ENCODE data around the gene RAB11FIP3. TPM values are rescaled to one million over a fixed set of nuclear protein-coding genes. Genes with fewer than 3 reads are reported as not detected.
A peak's percentile ranks its signal among the peaks of the same experiment; 100 is the strongest.

RAB11FIP3 gene
- total and polyA plus RNA-seq, 2 of the 13 experiments (the other 11 are each of a cell fraction or from before 2014, with no cell fraction given) = 34.3 to 57.6 TPM

DNA sequence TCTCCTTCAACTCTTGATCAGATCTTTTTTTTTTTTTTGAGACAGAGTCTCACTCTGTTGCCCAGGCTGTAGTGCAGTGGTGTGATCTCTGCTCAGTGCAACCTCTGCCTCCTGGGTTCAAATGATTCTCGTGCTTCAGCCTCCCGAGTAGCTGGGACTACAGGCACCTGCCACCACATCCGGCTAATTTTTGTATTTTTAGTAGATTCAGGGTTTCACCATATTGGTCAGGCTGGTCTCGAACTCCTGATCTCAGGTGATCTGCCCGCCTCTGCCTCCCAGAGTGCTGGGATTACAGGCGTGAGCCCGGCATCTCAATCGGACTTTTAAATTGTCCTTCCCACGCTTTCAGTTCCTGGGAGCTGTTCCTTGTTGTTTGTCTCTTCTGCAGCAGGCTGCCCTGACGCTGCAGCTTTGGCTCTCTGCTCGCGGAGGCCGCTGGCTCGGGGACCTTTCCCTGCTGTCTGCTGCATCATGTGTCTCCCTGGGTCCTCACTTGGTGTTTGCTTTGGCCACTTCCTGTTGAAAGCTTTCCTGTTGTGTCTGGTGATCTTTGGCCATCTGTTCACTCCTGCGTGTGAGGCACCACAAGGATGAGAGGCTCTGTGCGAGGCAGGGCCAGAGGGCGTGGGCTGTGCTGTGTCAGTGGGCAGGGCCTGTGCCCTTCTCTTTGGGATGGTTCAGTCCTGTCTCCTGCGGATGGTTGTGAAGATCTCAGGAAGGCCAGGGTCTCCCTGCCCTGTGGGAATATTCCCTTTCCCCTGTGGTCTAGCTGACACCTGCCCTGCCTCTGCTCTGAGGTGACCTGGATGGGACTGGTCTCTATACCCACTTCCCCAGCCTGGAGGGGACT, 83.7 kb downstream of the RAB11FIP3 start (continued):
- TF ChIP-seq, protein P1, sequence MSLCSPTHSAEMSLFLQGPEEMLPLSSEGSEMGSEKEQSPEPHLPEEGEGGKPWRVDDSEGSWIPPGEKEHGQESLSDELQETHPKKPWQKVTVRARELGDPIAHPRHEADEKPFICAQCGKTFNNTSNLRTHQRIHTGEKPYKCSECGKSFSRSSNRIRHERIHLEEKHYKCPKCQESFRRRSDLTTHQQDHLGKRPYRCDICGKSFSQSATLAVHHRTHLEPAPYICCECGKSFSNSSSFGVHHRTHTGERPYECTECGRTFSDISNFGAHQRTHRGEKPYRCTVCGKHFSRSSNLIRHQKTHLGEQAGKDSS (CRISPR knock-in tag; IDR thresholded peaks at IDR 0.05; ENCODE audit: borderline replicate concordance, low read depth) = peak; percentile 84; the same call in 1 of the 2 replicates
- TF ChIP-seq ZNF510 (CRISPR knock-in tag; IDR thresholded peaks at IDR 0.05; ENCODE audit: low read depth) = no peak
- TF ChIP-seq, protein P2, sequence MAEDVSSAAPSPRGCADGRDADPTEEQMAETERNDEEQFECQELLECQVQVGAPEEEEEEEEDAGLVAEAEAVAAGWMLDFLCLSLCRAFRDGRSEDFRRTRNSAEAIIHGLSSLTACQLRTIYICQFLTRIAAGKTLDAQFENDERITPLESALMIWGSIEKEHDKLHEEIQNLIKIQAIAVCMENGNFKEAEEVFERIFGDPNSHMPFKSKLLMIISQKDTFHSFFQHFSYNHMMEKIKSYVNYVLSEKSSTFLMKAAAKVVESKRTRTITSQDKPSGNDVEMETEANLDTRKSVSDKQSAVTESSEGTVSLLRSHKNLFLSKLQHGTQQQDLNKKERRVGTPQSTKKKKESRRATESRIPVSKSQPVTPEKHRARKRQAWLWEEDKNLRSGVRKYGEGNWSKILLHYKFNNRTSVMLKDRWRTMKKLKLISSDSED (CRISPR knock-in tag; IDR thresholded peaks at IDR 0.05) = no peak
- TF ChIP-seq ZFP36 (IDR thresholded peaks at IDR 0.05; ENCODE audit: borderline replicate concordance, low read depth, low read length, partially characterized antibody) = no peak
- 0 out of 2 replicates have a peak, but pooled peaks have one; percentile 32 for TF ChIP-seq ZBTB3 (CRISPR knock-in tag; IDR thresholded peaks at IDR 0.05; ENCODE audit: borderline replicate concordance, low read depth)
- peak; percentile 83; the same call in 1 of the 3 replicates for TF ChIP-seq MXI1 (IDR thresholded peaks at IDR 0.05; ENCODE audit: borderline replicate concordance, low read depth, low read length)
- TF ChIP-seq RXRB (CRISPR knock-in tag; IDR thresholded peaks at IDR 0.05; ENCODE audit: borderline replicate concordance) = peak; percentile 93
- no peak for TF ChIP-seq ZNF333 (CRISPR knock-in tag; IDR thresholded peaks at IDR 0.05; ENCODE audit: borderline replicate concordance)
- TF ChIP-seq HNRNPH1 (optimal IDR thresholded peaks at IDR 0.05; ENCODE audit: low read depth, low read length) = no peak
- no peak for TF ChIP-seq YY1 (IDR thresholded peaks at IDR 0.05; ENCODE audit: insufficient read depth, insufficient replicate concordance, low read depth, low read length)
- TF ChIP-seq, protein P3, sequence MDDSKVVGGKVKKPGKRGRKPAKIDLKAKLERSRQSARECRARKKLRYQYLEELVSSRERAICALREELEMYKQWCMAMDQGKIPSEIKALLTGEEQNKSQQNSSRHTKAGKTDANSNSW (CRISPR knock-in tag; IDR thresholded peaks at IDR 0.05; ENCODE audit: borderline replicate concordance) = no peak
- peak; percentile 85; the same call in 1 of the 2 replicates for TF ChIP-seq TOPORS (CRISPR knock-in tag; IDR thresholded peaks at IDR 0.05)
- TF ChIP-seq GTF3A (CRISPR knock-in tag; conservative IDR thresholded peaks at IDR 0.05) = no peak
- no peak; the same call in 1 of the 2 replicates for TF ChIP-seq MZF1 (CRISPR knock-in tag; IDR thresholded peaks at IDR 0.05; ENCODE audit: borderline replicate concordance)
- TF ChIP-seq, protein P4, sequence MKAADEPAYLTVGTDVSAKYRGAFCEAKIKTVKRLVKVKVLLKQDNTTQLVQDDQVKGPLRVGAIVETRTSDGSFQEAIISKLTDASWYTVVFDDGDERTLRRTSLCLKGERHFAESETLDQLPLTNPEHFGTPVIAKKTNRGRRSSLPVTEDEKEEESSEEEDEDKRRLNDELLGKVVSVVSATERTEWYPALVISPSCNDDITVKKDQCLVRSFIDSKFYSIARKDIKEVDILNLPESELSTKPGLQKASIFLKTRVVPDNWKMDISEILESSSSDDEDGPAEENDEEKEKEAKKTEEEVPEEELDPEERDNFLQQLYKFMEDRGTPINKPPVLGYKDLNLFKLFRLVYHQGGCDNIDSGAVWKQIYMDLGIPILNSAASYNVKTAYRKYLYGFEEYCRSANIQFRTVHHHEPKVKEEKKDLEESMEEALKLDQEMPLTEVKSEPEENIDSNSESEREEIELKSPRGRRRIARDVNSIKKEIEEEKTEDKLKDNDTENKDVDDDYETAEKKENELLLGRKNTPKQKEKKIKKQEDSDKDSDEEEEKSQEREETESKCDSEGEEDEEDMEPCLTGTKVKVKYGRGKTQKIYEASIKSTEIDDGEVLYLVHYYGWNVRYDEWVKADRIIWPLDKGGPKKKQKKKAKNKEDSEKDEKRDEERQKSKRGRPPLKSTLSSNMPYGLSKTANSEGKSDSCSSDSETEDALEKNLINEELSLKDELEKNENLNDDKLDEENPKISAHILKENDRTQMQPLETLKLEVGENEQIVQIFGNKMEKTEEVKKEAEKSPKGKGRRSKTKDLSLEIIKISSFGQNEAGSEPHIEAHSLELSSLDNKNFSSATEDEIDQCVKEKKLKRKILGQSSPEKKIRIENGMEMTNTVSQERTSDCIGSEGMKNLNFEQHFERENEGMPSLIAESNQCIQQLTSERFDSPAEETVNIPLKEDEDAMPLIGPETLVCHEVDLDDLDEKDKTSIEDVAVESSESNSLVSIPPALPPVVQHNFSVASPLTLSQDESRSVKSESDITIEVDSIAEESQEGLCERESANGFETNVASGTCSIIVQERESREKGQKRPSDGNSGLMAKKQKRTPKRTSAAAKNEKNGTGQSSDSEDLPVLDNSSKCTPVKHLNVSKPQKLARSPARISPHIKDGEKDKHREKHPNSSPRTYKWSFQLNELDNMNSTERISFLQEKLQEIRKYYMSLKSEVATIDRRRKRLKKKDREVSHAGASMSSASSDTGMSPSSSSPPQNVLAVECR (CRISPR knock-in tag; IDR thresholded peaks at IDR 0.05; ENCODE audit: borderline replicate concordance) = peak; percentile 92
